Uterus (tissue), 4 donors: ENCODE results near the gene EML3. TPM values are rescaled to one million over a fixed set of nuclear protein-coding genes. Genes with fewer than 3 reads are reported as not detected.

ENCODE experiments used
- DNase-seq, 2 donors: peaks; one replicate each; pipeline ENCODE4 v3.0.0-alpha.2; 2019 to 2020
- H3K27ac ChIP-seq, 2 donors: fragments of 200-600 bp; sonication (generic); 1 replicate in 1 of 2; 2 replicates in 1 of 2; pipeline ENCODE4 v1.5.1; 2016 to 2018
- H3K27me3 ChIP-seq, 2 donors: fragments of 200-600 bp; sonication (generic); one replicate each; pipeline ENCODE4 v1.5.1; 2018 to 2019; ENCODE audit warnings: control low read depth in 1 of 2
- H3K36me3 ChIP-seq, 2 donors: fragments of 200-600 bp; sonication (generic); one replicate each; pipeline ENCODE4 v1.5.1; 2019; ENCODE audit warnings: control low read depth in 1 of 2
- H3K4me1 ChIP-seq, 2 donors: fragments of 200-600 bp; sonication (generic); one replicate each; pipeline ENCODE4 v1.5.1; 2018 to 2019; ENCODE audit warnings: control low read depth in 1 of 2
- H3K4me3 ChIP-seq, 2 donors: fragments of 200-600 bp; sonication (generic); 1 replicate in 1 of 2; 2 replicates in 1 of 2; pipeline ENCODE4 v1.5.1; 2018 to 2019; ENCODE audit warnings: mild to moderate bottlenecking in 1 of 2
- H3K9me3 ChIP-seq, 2 donors: fragments of 200-600 bp; sonication (generic); one replicate each; pipeline ENCODE4 v1.5.1; 2019; ENCODE audit warnings: control low read depth in 1 of 2
- POLR2A ChIP-seq, 2 donors: fragments of 450-650 bp; IDR thresholded peaks; one replicate each; pipeline ENCODE4 v1.6.1; 2016; ENCODE audit warnings: antibody characterized with exemption in 2 of 2, mild to moderate bottlenecking in 1 of 2, moderate library complexity in 1 of 2
- intact Hi-C: fragments of 100-400 bp; cut with DNase I; formaldehyde crosslinking; loops from one replicate; pipeline ENCODE4 v1.15.1; 2023; ENCODE audit warnings: low total_unique reads
- total RNA-seq, 4 donors: library from RNA; depleted of rRNA in 3 of 4; stranded (reverse); fragments of >200 nt in 3 of 4; gene quantifications; one replicate each; pipeline versions ENCODE4 v1.1.0 to v1.2.4, GENCODE V29; 2014 to 2023
- TF ChIP-seq, protein P1 (sequence below), 4 experiments: fragments of 200-600 bp in 2 of 4; fragments of 450-650 bp in 2 of 4; sonication (generic) in 2 of 4; IDR thresholded peaks; one replicate each; pipeline ENCODE4 v1.5.1; 2016 to 2019; ENCODE audit warnings: antibody characterized with exemption in 4 of 4, mild to moderate bottlenecking in 2 of 4, moderate library complexity in 1 of 4
- donor health status: DM: yes; HTN: yes; CAD: no.

EML3 gene
- total RNA-seq, 4 donors from 2014 or later, result 17.9 to 126 (median 36.8) TPM

DNA sequence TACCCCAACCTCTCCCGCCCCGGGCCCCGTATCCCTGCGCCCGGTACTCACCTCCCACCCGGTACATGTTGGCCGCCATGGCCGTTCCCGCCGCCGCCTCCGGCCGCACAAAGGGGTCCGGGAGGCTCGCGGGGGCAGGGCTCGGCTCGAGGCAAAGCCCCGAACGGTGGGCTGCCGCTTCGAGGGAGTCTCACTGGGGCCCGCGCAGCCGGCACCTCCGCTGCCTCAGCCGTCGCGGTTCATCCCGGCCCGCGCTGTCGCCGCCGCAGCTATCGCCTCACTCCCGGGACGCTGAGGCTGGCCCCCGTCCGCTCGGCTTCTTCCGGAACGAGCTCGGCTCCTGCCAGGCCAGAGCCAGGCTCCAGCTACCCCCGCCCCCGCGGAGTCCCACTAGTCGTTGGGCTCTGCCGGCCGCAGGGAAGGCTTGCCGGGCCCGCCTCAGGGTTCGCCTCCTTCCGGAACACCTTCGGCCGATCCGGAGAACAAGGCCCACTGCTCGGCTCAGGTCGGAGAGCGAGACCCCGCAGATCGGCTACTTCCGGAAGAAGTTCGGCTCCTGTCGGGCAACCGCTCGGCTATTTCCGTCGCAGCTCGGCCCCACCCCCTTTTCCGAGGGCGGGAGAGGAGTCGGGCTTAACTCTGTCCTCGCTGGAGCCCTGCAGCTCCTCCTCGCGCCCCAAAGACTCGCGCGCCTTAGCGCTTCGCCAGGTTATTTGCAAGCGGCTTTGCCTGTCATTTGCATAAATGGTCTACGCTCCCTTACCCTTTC is 11.0 kb downstream of the EML3 start, which contains the start of gene MTA2:
TSS of gene MTA2 (minus strand) at position 494 of the 769 bp plus-strand sequence. CDS start at position 79, 415 bp downstream.
- peak within 1 kb of the TSS; percentile 90 to 94 for H3K27ac ChIP-seq
- no peaks in the 10 kb centered on the region for H3K27me3 ChIP-seq
- H3K4me1 ChIP-seq, result peaks cover 9 to 10% of the 10 kb centered on the region in 2 donors
- no peaks in the 10 kb centered on the region for H3K36me3 ChIP-seq
- peak in 1 of 2 donors; percentile 59 for TF ChIP-seq POLR2A (IDR thresholded peaks at IDR 0.05)
- TF ChIP-seq, protein P1, sequence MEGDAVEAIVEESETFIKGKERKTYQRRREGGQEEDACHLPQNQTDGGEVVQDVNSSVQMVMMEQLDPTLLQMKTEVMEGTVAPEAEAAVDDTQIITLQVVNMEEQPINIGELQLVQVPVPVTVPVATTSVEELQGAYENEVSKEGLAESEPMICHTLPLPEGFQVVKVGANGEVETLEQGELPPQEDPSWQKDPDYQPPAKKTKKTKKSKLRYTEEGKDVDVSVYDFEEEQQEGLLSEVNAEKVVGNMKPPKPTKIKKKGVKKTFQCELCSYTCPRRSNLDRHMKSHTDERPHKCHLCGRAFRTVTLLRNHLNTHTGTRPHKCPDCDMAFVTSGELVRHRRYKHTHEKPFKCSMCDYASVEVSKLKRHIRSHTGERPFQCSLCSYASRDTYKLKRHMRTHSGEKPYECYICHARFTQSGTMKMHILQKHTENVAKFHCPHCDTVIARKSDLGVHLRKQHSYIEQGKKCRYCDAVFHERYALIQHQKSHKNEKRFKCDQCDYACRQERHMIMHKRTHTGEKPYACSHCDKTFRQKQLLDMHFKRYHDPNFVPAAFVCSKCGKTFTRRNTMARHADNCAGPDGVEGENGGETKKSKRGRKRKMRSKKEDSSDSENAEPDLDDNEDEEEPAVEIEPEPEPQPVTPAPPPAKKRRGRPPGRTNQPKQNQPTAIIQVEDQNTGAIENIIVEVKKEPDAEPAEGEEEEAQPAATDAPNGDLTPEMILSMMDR (IDR thresholded peaks at IDR 0.05), result no peak
- peak; percentile 98 to 99 for DNase-seq
- intact Hi-C loops, result no loop called here
- peak within 1 kb of the TSS; percentile 58 to 80 for H3K4me3 ChIP-seq
- no peaks in the 10 kb centered on the region for H3K9me3 ChIP-seq

DNA sequence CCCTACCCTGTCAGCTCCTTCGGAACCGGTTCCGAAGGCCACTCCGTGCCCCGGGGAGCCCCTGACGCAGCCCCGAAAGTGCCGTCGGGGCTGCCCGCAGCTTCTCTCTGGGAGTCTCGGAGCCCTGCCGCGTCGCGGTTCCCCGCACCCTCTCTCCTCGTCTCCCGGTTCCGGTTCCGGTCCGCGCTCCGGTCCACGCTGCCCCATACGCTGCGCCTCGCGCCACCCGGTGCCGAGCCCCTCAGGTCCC is 11.5 kb downstream of the EML3 start:
- Histone ChIP-seq H3K27ac (peak overlapping the region; percentile 90 to 94), H3K9me3 (no peaks in the 10 kb centered on the region), H3K36me3 (no peaks in the 10 kb centered on the region), H3K4me1 (peaks cover 9 to 10% of the 10 kb centered on the region in 2 donors), H3K4me3 (peak overlapping the region; percentile 58 to 80), H3K27me3 (no peaks in the 10 kb centered on the region)
- DNase-seq, result peak in 1 of 2 donors; percentile 63
- TF ChIP-seq, protein P1 (IDR thresholded peaks at IDR 0.05), result no peak
- no peak for TF ChIP-seq POLR2A (IDR thresholded peaks at IDR 0.05)
- intact Hi-C loops, result no loop called here

DNA sequence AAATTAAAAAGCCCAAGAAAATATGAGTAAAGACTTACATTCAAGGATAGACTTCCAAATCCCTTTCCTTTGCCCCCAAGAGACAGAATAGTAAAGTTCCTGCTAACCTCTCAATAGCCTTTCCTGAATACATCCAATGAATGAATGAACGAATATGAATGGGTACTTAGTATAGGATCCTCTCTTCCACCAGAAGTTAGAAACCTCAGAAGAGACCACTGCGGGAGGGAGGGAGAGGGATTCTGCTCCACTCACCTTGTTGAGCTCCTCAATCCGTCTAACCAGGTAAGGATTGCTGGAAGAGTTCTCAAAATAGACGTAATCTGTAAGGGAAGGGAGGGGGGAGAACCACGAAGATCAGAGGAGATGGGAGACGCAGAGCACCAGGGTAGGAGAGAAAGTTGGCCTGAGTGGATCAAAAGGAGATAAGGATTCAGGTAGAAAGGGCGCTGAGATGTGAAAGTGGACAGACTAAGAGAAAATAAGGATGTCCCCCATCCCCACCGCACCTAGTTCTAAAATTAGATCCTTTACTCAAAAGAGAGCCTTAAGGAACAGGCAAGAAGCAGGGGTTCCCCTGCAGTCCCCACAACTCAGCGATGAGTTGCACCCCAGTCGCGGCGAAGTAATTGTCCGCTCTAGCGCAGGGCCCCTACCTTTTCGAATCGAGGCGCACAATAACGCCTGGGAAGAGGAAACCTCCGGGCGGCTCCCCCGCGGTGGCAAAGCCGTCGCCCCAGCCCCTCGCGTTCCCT is 12.0 kb downstream of the EML3 start:
- no peak for DNase-seq
- intact Hi-C loops, result no loop called here
- peak overlapping the region; percentile 58 to 80 for H3K4me3 ChIP-seq
- peaks cover 9 to 10% of the 10 kb centered on the region in 2 donors for H3K4me1 ChIP-seq
- H3K36me3 ChIP-seq, result no peaks in the 10 kb centered on the region
- no peak for TF ChIP-seq POLR2A (IDR thresholded peaks at IDR 0.05)
- TF ChIP-seq, protein P1 (IDR thresholded peaks at IDR 0.05), result no peak
- H3K9me3 ChIP-seq, result no peaks in the 10 kb centered on the region
- H3K27ac ChIP-seq, result peak overlapping the region; percentile 90 to 94
- no peaks in the 10 kb centered on the region for H3K27me3 ChIP-seq

DNA sequence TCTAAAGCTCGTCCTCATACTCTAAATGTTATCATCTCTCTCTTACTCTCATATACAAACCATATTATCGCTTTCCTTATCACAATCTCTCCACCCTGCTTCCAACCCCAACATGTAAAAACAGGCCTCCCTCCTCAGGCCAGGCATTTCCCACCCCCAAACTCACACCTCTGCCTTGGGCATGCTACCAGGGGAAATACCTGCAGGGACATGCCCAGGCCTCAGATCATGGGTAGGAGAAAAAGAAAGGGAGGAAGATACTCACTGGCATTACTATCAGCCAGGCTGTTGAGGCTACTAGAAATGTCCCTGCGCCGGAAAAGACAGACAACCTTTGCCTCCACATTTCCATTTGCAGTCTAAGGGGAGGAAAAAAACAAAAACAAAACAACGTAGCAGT is 12.7 kb downstream of the EML3 start:
- intact Hi-C loops, result no loop called here
- no peak for TF ChIP-seq POLR2A (IDR thresholded peaks at IDR 0.05)
- TF ChIP-seq, protein P1 (IDR thresholded peaks at IDR 0.05), result no peak
- Histone ChIP-seq H3K4me3 (peak overlapping the region in 1 of 2 donors; percentile 80), H3K27ac (peak overlapping the region; percentile 90 to 94), H3K4me1 (peaks cover 9 to 10% of the 10 kb centered on the region in 2 donors), H3K9me3 (no peaks in the 10 kb centered on the region), H3K27me3 (no peaks in the 10 kb centered on the region), H3K36me3 (no peaks in the 10 kb centered on the region)
- DNase-seq, result no peak
